HepG2 (cell line): ENCODE measurements around the gene POLA1. TPM values are rescaled to one million over a fixed set of nuclear protein-coding genes. Genes with fewer than 3 reads are reported as not detected.

ENCODE experiments used
- CBX1 ChIP-seq: IDR thresholded peaks from one replicate; pipeline ENCODE4 v1.6.1; 2016; ENCODE audit warnings: antibody characterized with exemption, low read depth
- CBX5 ChIP-seq: sonication (generic); formaldehyde crosslinking; IDR thresholded peaks from 2 replicates; pipeline ENCODE4 v1.4.0; 2020; ENCODE audit warnings: missing genetic modification reagents, borderline replicate concordance
- EP300 ChIP-seq, 3 experiments: sonication (generic) in 1 of 3; formaldehyde crosslinking in 1 of 3; IDR thresholded peaks; 2 replicates each; pipeline versions ENCODE4 v1.5.1 to v1.6.1; 2011 to 2020; ENCODE audit warnings: low read depth in 2 of 3, low read length in 2 of 3, borderline replicate concordance in 1 of 3, improper control_type of control experiment in 1 of 3, mild to moderate bottlenecking in 1 of 3, missing genetic modification reagents in 1 of 3, moderate library complexity in 1 of 3
- MED8 ChIP-seq: sonication (generic); formaldehyde crosslinking; IDR thresholded peaks from 2 replicates; pipeline ENCODE4 v1.8.1; 2023; ENCODE audit warnings: mild to moderate bottlenecking, missing genetic modification reagents; ENCODE audit not compliant: insufficient replicate concordance
- PHB2 ChIP-seq: fragments of 450-650 bp; IDR thresholded peaks from 2 replicates; pipeline ENCODE4 v1.6.1; 2018; ENCODE audit not compliant: partially characterized antibody
- PHF8 ChIP-seq: sonication (generic); formaldehyde crosslinking; IDR thresholded peaks from 2 replicates; pipeline ENCODE4 v1.5.0; 2020; ENCODE audit warnings: missing genetic modification reagents
- ZBTB3 ChIP-seq: sonication (generic); formaldehyde crosslinking; IDR thresholded peaks from 2 replicates; pipeline ENCODE4 v1.4.0; 2020; ENCODE audit warnings: low read depth, mild to moderate bottlenecking, moderate library complexity, missing genetic modification reagents, borderline replicate concordance
- ZFP82 ChIP-seq: sonication (generic); formaldehyde crosslinking; IDR thresholded peaks from 2 replicates; pipeline ENCODE4 v1.5.1; 2020; ENCODE audit warnings: mild to moderate bottlenecking, missing genetic modification reagents, borderline replicate concordance
- ZNF280D ChIP-seq: sonication (generic); formaldehyde crosslinking; IDR thresholded peaks from 2 replicates; pipeline ENCODE4 v1.5.1; 2020; ENCODE audit warnings: mild to moderate bottlenecking, missing genetic modification reagents
- ZNF580 ChIP-seq: IDR thresholded peaks from 2 replicates; pipeline ENCODE4 v1.6.1; 2016; ENCODE audit warnings: low read depth, borderline replicate concordance
- ZNF709 ChIP-seq: sonication (generic); formaldehyde crosslinking; IDR thresholded peaks from 2 replicates; pipeline ENCODE4 v1.5.0; 2020; ENCODE audit warnings: mild to moderate bottlenecking, missing genetic modification reagents
- ZNF780A ChIP-seq: sonication (generic); formaldehyde crosslinking; IDR thresholded peaks from 2 replicates; pipeline ENCODE4 v1.8.0; 2022; ENCODE audit warnings: mild to moderate bottlenecking, missing genetic modification reagents, moderate library complexity
- polyA plus RNA-seq, 8 experiments: library from polyadenylated mRNA; depleted of rRNA in 3 of 8; stranded (reverse) in 7 of 8; unstranded in 1 of 8; fragments of >200 nt; fragmentation: Illumina TruSeq in 4 of 8; extraction: Trizol in 4 of 8; gene quantifications; 2 replicates each; pipeline versions ENCODE4 v1.2.1 to v1.2.3, GENCODE V29; 2011 to 2016; ENCODE audit warnings: low read depth in 4 of 8, missing spikeins in 1 of 8, mixed read lengths in 1 of 8; ENCODE audit not compliant: insufficient read depth in 1 of 8
- total RNA-seq, 5 experiments: library from RNA; depleted of rRNA; stranded (reverse); fragments of >200 nt; fragmentation: Illumina TruSeq; extraction: Trizol; gene quantifications; 2 replicates each; pipeline ENCODE4 v1.2.3, GENCODE V29; 2016; ENCODE audit warnings: low read depth in 1 of 5
- TF ChIP-seq, protein P1 (sequence below): IDR thresholded peaks from 2 replicates; pipeline ENCODE4 v1.6.1; 2016; ENCODE audit warnings: mild to moderate bottlenecking, missing biosample characterization, missing genetic modification reagents

Gene POLA1
- total and polyA plus RNA-seq, 2 of the 13 experiments (the other 11 are each of a cell fraction or from before 2014, with no cell fraction given): 3.3 to 26.5 TPM

DNA sequence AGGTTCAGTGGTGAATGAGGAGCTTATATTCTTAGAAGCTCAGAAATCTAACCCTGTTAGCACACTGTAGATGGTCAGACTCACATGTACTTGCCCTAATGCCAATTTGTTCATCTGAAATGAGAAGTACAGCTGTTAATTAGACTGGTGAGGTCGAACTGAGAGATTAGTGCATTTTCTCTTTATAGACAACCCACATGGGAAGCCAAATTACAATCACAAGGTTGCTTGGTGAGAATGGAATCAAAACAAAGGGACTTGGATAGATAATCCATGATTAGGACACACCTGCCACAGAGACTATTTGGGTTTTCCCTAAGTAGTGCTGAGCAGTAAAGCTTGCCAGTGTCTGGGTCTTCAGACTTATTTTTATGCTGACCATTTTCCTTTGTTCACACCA, 88.3 kb downstream of the POLA1 start (continued):
- TF ChIP-seq ZNF280D (no peak), ZNF780A (CRISPR knock-in tag) (no peak), EP300 (IDR thresholded peaks at IDR 0.05; ENCODE audit: low read depth in 2 of 2, low read length in 2 of 2) (no peak), EP300 (CRISPR knock-in tag; IDR thresholded peaks at IDR 0.05; ENCODE audit: borderline replicate concordance) (no peak), PHB2 (no peak), PHF8 (CRISPR knock-in tag) (no peak), ZNF709 (CRISPR knock-in tag) (no peak), CBX1 (no peak), MED8 (no peak), CBX5 (CRISPR knock-in tag) (no peak), ZFP82 (CRISPR knock-in tag) (no peak), ZBTB3 (CRISPR knock-in tag) (no peak), ZNF580 (CRISPR knock-in tag) (no peak)
- TF ChIP-seq, protein P1, sequence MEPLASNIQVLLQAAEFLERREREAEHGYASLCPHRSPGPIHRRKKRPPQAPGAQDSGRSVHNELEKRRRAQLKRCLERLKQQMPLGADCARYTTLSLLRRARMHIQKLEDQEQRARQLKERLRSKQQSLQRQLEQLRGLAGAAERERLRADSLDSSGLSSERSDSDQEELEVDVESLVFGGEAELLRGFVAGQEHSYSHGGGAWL (CRISPR knock-in tag): no peak
- TF ChIP-seq, all 625 proteins: peak for 0
